Activated CD4-positive, alpha-beta T cell treated with anti-CD3 and anti-CD28 coated beads for 24 hours (primary cell): ENCODE results near the gene SF3A2.

Experiments
- DNase-seq, 2 donors: peaks; one replicate each; pipeline ENCODE4 v3.0.0-alpha.2; 2020; ENCODE audit warnings: low read depth in 2 of 2

The SF3A2 gene

DNA sequence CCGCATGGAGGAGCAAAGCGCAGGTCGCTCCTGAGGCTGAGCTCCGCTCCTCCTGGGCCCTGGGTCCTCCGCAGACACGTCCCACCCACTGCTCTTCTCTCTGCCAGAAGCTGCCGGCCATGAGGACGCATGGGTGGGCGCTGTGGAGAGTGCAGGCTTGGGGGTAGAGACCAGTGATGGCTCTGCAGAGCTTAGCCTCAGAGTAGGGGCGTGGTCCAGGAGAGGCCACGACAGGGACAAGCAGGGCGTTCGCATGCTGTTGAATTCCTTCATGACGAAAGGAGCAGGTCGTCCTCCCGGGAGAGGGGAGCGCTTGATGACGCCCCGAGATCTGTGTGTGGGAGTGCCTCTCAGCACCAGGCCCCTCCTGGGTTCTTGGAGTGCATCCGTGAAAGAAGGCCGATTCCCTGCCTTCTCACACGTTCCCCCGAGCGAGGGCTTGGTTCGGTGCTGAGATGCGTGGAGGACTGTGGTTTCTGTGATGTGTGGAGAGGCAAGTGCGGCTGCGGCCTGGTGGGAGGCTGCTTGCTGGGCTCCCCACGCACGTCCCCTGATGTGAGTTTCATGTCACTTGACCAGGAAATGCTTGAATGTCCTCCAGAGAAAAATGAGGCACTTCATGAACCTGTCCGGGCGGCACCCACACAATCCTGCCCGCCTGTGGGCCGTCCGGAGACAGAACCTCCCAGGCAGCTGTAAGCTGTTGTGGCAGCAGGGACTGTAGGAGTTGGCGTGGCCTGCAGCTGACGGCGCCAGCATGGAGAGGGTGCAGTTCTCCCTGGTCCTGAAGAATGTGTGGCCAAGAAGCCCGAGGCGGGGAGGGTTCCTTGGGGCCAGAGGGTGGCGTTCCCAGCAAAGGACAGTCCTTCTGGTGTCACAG, 4.5 kb downstream of the SF3A2 start:
- DNase-seq, result no peak

DNA sequence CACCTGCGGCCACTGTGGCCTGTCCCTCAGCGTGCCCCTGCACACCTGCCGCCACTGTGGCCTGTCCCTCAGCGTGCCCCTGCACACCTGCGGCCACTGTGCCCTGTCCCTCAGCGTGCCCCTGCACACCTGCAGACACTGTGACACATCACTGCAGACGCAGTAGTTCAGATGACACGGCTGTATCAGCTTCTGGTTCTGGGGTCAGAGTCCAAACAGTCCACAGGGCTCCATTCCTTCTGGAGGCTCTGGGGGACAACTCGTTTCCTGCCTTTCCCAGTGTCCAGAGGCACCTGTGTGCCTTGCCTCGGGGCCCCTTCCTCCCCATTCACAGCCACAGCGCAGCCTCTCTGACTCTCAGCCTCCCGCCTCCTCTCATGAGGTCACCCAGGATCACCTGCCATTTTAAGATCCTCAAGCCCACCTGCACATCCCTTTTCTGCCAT, 5.5 kb downstream of the SF3A2 start:
- DNase-seq, result no peak

DNA sequence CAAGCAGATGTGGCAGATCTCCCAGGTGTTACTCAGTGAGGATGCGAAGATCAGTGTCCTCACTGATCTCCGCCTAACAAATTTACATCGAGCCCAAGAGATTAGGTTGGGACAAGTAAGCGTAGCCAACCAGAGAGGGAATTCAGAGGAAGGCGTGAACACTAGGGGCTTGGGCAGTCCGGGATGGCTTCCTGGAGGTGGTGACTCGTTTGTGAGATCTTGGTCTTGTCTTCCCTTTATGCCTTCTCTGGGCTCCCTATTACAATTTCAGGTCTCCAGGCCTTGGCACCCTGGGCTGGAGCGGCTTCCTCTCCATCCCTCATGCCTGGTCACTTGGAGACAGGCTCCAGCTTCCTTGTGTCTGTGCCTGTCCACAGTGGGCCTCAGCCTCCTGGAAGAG, 6.2 kb downstream of the SF3A2 start:
- DNase-seq, result no peak

DNA sequence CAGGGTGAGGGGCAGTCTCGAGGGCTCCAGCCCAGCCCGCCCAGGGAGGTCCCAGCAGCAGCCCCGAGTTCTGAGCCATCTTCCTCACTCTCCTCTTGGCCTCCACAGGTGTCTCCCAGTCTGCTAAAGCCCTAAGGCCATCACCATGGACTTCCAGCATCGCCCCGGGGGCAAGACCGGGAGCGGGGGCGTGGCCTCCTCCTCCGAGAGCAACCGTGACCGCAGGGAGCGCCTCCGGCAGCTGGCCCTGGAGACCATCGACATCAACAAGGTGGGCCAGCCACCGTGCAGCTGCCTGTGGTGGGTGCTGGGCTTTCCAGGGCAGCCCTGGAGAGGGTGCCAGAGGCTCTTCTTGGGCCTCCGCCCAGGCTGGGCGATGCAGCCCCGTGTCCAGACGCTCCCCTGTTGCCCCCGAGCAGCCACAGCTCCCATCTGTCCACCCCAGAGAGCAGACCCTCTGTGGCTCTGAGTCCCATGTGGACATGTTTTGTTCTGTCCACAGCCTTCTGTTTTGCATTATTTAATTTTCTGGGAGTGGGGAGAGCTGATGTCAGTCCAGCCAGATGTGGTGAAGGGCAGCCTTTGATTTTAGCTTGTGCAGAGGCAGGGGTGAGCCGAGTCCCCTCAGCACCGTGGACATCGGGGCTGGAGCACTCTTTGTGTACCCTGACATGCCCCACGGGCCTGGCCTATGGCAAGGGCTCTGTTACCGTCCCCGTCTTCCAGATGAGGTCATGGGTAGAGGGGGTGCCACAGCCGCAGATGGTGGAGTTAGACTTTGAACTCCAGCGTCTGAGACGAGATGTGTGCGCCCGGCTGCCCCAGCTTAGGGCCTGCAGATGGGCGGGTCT, 6.9 kb downstream of the SF3A2 start:
- no peak for DNase-seq

DNA sequence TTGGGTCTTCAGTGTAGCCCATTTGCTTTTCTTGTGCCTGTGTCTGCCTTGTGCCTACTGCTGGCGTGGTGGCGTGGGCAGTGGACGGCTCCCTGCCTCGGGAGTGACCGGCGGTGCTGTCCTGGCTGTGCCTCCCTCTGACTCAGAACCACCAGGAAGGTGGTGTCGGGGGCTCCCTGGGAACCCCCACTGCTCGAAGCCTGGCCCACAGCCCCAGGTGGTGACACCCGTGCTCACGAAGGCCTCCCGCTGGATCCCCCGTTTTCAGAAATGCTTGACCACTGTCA, 7.4 kb downstream of the SF3A2 start:
- no peak for DNase-seq

DNA sequence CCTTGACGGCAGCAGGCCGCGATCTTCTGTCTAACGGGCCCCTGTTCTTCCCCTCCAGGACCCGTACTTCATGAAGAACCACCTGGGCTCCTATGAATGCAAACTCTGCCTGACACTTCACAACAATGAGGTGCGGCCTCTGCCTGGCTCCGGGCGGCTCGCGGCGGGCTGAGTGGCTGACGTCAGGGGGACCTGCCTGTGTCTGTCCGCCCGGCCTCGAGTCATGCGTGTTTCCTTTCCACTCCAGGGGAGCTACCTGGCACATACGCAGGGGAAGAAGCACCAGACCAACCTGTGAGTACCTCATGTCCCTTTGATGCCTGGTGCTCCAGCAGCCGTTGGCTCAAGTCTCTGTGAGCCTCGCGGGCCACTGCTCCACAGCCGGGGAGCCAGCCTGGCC, 7.9 kb downstream of the SF3A2 start:
- DNase-seq, result no peak

DNA sequence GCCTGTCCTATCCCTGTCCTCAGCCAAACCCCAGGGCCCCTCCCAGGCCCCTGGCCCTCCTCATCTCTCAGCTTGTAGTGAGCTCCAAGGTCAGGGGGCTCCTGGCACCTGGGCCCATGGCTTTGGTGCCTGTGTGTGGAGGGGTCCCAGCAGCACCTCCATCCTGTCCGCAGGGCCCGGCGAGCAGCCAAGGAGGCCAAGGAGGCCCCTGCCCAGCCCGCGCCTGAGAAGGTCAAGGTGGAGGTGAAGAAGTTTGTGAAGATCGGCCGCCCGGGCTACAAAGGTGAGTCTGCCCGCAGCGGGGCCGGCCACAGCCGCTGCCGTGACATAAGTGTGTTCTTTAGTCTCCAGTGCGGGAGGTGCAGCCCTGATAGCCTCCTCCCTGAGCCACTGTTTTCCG, 8.6 kb downstream of the SF3A2 start:
- DNase-seq, result no peak

DNA sequence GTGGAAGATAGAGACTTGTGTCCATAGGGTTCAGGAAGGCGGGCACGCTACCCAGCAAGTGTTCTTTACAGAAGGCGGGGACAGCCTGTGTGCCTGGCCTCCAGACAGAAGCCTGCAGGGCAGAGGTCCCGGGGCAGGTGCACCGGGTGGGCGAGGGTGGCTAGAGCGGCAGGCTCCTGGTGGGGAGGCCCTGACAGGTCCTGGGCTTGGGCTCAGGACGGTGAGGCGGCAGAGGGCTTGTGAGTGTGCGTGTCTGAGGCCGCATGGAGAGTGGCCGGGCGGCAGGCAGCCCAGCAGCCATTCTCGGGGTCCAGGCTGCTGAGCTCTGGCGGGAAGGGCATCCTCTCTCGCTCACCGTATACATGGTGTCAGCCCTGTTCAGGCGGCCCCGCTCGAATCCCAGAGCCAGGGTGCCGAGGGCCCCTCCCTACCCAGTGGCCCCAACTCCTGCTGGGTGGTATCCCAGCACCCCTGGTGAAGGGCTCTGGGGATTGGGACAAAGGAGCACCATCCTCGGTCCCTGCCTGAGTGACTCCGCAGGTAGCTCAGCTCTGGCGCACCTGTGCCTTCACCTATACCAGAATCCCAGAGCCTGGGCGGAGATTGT, 9.5 kb downstream of the SF3A2 start:
- no peak for DNase-seq

DNA sequence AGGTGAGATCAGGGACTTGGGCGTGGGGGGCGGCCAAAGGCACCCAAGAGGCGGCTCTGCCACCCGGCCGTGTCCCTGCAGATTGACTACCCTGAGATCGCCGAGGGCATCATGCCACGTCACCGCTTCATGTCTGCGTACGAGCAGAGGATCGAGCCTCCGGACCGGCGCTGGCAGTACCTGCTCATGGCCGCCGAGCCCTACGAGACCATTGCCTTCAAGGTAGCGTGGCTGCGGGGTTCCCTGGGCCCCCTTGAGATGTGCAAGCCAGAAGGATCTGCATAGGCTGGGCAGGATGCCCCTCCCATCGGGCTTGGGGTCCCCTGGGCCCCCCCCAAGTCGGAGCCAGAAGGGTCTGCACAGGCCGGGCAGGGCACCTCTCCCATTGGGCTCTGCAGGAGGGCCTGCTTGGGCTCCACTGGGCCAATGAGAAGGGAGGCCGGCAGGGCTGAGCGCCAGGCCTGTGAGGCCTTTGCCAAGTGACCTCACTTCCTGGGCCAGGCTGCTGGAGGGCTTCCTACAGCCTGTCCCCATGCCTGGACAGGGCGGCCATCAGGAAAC, 10.3 kb downstream of the SF3A2 start:
- DNase-seq, result no peak

DNA sequence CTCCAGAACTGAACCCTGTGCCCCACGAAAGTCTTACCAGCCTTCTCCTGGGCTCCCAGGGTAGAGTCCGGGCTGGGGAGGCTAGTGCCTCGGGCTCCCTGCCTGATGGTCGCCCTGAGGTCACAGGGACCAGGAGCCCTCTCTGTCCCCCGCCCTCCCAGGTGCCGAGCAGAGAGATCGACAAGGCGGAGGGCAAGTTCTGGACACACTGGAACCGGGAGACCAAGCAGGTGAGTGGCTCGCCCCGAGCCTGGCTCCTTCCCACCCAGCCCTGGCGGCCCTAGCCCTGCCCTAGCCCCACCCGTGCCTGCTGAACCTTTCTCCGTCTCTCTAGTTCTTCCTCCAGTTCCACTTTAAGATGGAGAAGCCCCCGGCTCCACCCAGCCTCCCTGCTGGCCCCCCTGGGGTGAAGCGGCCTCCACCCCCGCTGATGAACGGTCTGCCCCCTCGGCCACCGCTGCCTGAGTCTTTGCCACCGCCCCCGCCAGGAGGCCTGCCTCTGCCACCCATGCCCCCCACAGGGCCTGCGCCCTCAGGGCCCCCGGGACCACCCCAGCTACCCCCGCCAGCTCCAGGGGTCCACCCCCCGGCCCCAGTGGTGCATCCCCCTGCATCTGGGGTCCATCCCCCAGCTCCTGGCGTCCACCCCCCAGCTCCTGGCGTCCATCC, 10.9 kb downstream of the SF3A2 start:
- DNase-seq, result no peak

DNA sequence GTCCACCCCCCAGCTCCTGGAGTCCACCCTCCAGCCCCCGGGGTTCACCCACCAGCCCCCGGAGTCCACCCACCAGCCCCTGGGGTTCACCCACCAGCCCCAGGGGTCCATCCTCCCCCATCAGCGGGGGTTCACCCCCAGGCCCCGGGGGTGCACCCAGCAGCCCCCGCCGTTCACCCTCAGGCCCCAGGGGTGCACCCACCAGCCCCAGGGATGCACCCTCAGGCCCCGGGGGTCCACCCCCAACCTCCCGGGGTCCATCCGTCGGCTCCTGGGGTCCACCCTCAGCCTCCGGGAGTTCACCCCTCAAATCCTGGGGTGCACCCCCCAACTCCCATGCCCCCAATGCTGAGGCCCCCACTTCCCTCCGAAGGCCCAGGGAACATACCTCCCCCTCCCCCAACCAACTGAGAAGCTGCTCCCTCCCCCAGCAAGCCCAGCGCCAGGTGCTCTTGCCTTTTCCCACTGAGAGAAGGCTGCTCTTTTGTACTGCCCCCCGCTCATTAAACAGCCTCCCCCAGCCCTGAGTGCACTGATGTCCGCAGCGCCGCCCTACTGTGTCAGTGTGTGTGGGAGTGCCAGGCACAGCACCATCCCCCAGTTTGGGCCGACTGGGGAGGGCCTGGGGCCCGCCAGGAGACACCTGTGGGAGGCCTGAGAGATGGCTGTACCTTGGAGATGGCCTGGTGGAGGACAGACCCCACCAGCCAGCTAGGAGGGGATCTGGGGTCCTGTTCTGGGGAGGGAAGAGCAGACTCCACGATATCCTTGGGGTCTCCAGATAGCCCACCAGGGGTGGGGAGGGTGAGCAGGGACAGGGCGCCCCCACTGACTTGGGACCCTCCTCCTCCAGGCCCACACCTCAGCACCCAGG, 11.7 kb downstream of the SF3A2 start:
- no peak for DNase-seq

DNA sequence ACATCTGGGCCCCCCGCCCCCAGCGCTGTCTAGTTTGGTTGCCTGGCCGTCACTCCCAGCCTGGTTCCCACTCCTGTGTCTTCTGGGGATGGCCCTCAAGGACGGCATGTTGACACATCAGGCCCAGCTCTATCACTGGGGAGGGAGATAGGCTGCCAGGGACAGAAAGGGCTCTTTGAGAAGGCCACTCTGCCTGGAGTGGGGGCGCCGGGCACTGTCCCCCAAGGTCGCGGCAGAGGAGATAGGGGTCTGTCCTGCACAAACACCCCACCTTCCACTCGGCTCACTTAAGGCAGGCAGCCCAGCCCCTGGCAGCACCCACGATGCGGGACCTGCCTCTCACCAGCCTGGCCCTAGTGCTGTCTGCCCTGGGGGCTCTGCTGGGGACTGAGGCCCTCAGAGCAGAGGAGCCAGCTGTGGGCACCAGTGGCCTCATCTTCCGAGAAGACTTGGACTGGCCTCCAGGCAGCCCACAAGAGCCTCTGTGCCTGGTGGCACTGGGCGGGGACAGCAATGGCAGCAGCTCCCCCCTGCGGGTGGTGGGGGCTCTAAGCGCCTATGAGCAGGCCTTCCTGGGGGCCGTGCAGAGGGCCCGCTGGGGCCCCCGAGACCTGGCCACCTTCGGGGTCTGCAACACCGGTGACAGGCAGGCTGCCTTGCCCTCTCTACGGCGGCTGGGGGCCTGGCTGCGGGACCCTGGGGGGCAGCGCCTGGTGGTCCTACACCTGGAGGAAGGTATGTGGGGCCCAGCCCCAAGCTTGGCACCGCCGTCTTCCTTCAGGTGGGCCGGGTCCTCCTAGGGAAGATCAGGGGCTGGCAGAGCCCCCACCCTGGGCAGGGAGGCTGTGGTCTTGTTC, 12.6 kb downstream of the SF3A2 start, which contains the start of gene AMH:
AMH (plus strand) TSS at position 314 of the 857 bp plus-strand sequence; CDS start at position 324, 10 bp downstream.
- DNase-seq, result no peak

DNA sequence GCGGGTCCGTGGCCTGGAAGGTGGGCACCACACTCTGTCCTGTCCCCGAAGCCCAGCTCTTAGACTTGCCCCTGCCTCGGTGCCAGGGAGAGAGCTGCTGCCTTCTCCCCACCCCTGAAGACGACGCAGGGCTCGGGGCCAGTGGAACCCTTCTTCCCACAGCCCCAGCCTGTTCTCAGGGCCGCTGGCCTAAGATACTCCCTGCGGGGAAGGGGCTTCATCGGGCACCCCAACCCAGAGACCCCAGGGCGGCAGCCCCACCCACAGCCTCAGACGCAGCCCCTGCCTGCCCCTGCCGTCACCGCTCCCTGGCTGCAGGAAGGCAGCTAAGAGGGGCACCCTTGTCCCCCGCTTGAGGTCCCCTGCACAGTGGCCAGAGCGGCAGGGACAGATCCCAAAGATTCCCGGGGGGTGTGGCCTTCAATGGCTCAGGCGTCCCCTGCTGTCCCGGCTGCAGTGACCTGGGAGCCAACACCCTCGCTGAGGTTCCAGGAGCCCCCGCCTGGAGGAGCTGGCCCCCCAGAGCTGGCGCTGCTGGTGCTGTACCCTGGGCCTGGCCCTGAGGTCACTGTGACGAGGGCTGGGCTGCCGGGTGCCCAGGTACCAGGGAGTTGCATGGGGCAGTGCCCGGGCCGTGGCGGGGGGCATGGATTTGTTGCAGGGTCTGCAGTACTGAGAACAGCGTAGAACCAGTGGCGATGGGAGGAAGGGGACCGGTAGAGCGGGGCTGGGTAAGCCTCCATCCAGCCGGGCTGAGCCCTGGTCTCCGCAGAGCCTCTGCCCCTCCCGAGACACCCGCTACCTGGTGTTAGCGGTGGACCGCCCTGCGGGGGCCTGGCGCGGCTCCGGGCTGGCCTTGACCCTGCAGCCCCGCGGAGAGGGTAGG, 13.5 kb downstream of the SF3A2 start:
- DNase-seq, result no peak

DNA sequence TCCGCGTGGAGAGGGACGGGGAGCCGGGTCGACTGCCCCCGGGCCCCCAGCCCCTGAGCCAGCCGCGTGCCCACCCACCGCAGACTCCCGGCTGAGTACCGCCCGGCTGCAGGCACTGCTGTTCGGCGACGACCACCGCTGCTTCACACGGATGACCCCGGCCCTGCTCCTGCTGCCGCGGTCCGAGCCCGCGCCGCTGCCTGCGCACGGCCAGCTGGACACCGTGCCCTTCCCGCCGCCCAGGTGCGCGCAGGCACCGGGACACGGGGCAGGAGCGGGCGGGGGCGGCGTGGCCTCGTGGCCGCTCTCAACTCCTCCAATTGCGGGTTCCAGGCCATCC, 14.1 kb downstream of the SF3A2 start:
- DNase-seq, result no peak

DNA sequence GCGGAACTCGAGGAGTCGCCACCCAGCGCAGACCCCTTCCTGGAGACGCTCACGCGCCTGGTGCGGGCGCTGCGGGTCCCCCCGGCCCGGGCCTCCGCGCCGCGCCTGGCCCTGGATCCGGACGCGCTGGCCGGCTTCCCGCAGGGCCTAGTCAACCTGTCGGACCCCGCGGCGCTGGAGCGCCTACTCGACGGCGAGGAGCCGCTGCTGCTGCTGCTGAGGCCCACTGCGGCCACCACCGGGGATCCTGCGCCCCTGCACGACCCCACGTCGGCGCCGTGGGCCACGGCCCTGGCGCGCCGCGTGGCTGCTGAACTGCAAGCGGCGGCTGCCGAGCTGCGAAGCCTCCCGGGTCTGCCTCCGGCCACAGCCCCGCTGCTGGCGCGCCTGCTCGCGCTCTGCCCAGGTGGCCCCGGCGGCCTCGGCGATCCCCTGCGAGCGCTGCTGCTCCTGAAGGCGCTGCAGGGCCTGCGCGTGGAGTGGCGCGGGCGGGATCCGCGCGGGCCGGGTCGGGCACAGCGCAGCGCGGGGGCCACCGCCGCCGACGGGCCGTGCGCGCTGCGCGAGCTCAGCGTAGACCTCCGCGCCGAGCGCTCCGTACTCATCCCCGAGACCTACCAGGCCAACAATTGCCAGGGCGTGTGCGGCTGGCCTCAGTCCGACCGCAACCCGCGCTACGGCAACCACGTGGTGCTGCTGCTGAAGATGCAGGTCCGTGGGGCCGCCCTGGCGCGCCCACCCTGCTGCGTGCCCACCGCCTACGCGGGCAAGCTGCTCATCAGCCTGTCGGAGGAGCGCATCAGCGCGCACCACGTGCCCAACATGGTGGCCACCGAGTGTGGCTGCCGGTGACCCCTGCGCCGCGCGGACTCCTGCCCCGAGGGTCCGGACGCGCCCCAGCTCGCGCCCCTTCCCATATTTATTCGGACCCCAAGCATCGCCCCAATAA, 14.8 kb downstream of the SF3A2 start:
- no peak for DNase-seq

DNA sequence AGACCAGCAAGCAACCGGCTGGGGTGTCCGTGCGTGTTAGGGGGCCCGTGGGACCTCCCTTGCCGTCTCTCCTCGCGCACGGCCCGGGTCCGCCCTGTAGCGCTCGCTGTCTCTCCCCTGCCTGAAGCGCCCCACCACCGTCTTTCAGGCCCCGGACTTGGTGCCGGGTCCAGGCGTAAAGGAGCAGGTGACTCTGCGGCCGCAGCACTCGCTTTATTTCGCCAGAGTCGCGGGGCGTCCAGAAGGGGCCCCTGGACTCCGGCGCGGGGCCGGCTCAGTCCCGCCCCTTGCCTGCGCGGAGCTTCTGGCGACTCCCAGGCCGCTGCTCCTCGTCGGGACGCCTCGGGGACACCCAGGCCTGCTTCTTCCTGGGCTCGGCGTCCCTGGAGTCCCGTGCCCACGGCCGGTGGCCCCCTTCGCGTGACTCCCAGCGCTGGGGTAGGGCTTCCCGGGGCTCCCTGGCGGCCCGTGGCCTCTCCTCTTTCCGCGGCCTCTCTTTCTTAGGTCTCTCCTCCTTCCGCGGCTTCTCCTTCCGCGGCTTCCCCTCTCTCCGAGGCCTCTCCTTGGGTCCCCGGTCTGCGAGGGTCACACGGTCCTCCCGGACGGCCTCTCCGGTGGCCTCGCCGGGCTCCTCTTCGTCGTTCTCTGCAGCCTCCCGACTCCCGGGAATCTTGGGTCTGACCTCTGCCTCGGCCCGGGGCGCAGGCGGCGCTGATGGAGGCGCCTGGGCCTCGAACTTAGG, 15.6 kb downstream of the SF3A2 start:
- DNase-seq, result no peak

DNA sequence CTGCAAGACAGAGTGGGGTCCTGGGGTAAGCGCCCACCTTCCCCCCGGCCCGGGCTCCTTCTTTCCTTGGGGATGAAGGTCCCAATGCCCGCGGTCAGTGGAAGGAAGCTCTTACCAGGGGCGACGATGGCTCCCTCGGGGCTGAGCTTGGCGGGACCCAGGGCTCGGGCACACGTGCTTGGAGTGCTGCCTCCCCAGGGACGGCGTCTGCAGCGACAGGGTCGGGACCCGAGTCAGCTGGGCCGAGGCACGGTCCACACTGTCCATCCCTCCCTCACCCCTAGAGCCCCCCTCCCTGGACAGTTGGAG, 16.1 kb downstream of the SF3A2 start:
- no peak for DNase-seq
